SHP77 treated with DMSO at 0.1 percent for 48 hours (cell line): ENCODE measurements around the gene FBP1.

Experiments used
- DNase-seq: peaks from one replicate; lab custom pipeline; 2025; lab: John Stamatoyannopoulos, UW

The FBP1 gene

DNA sequence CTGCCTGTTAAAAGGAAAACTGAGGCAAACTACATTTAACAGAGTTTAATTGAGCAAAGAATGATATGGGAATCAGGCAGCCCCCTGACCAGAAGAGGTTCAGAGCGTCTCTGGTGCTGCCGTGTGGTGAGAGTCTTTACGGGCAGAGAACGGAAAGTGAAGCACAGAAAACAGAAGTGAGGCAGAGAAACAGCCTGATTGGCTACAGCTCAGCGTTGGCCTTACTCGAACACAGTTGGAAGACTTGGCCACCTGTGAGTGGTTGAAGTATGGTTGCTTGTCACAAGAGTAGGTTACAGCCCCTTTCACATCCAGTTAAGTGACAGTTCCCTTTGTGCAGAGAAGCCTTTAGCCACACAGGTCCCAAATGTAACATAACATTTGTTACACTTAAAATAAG lies 16.9 kb upstream of the FBP1 start:
- DNase-seq: no peak

DNA sequence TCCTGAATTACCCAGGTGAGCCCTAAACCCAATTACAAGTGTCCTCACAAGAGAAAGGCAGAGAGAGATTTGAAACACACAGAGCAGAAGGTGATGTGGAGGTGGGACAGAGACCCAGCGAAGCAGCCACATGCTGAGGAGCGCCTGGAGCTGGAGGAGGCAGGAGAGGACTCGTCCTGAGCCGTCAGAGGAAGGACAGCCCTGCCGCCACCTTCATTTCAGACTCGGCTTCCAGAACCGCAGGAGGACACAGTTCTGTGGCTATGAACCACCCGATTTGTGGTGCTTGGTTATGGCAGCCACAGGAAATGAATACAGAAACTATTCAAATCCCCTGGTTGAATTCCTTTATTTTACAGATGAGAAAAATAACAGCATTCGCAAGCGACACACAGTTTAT lies 16.4 kb upstream of the FBP1 start:
- no peak for DNase-seq

DNA sequence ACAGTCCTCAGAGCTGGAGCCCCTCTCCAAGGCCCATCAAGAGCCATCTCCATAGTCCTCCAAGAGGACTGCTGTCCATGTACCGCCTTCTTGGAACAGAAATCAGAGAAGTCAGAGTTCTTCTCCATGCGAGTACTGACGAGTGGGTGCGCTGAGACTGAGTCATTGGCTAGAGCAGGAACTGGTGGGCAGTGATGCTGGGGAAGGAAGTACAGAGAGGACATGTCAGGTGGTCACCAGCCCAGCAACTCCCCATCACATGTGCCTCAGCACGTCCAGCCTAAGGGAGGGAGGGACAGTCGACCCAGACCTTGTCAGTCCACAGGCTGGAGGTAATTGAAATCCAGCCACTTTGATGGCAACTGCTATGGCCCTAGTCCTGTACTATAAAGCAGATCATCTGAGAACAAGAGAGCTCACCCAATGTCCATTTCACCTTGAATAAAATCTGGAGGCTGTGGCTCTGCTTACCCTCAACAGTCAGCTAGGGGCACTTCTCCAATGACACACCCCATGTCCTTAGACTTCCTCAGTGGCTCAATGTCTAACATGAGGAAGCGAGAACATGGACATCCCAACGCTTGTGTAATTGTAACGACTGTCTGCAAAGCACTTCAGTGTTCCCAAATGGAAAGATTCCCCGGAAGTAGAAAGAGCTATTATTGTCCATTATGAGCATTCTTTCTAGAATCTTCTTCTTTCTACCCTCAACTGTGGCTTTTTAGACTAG lies 15.0 kb upstream of the FBP1 start:
- DNase-seq: no peak

DNA sequence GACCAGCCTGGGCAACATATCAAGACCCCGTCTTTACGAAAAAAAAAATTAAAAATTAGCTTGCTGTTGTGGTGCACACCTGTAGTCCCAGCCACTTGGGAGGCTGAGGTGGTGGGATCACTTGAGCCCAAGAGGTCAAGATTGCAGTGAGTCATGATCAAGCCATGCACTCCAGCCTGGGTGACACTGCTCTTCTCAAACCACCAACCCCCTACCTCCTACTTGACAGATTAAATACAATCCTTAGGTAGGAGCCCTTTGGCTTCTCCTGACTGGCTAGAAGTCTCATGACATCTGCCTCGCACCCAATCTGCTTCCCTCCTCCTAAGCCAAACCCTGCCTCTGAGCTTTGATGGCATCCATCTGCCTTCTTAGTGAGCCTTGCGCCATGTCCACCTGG lies 11.6 kb upstream of the FBP1 start:
- no peak for DNase-seq

DNA sequence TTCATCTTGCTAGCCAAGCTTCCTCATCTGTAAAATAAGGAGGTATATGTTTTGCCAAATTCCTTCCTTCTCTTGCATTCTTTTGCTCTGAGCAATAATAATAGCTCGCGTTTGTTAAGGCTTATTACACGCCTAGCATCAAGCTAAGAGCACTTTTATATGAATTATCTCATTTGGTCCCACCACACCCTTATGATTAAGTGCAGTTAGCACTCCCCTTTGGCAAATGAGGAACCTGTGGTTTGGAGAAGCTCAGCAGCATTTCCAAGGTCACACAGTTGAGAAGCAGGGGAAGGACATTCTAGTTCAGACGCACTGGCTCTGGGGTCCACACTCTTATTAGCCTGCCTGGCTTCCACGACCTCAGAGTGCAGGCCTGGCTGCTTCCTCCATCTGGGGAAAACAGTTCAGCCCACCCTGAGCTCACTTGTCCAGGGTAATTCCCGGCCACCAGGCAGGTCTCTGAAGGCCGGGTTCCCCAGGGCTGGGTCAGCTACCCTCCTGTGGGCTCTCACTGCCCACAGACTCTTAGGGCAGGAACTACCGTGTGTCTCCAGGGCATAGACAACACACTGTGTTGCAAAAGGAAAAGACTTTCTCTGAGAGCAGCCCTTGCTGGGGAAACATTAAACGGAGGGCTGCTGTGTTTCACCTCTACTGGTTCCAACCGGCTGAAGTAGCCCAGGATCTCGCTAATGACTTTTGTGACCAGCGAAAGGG lies 9.9 kb upstream of the FBP1 start:
- no peak for DNase-seq

DNA sequence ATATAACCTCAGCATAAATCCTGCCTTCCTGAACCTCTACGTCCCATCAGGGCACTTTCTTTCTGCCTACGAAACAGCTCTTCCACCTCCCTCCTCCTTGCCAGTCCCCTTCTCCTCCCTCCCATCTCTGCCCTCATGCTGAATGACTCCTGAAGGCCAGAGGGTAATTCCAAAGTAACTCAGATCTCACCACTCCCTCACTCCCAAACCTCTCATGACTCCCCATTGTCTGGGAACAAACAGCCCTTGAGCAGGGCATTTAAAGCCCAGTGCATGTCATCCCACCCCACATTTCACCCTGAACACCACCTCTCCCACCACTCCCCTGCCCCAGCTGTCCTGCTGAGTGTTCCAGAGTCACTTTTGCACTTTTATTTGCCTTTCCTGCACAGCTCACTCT lies 8.9 kb upstream of the FBP1 start:
- no peak for DNase-seq

DNA sequence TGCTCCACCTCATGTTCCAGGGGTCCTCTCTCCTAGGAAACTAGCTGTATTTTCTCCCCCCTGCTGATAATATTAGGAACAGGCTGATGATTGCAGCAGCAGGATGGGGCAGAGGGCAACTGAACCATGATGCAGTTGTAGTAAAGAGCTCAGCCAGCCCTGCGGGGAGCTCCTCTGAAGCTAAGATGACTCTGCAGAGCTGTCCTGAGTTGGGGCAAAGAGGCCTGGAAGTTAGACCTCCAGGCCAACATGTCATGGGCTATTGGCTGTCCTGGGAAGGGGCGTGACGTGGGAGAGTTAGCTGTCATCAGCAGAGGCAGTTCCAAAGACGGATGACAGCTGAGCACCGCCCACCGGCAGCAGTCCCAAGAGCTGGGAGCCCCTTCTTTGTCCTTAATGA lies 6.6 kb upstream of the FBP1 start:
- DNase-seq: no peak

DNA sequence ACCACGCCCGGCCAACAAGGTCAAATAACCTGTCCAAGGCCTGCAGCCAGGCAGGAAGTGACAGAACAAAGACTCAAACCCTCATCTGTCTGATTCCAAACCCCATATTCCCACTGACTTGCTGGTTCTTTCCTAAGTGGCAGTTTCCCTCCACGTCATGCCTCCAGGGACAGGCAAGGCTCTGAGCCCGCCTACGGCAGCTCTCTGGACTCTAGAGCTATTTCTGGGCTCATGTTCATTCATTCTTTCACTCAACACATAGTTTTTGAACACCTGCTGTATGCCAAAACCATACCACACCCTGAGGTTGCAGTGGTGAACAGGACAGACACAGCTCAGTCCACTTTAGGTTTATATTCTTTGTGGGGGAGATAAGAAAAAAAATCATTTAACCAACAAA lies 5.2 kb upstream of the FBP1 start:
- DNase-seq: no peak

DNA sequence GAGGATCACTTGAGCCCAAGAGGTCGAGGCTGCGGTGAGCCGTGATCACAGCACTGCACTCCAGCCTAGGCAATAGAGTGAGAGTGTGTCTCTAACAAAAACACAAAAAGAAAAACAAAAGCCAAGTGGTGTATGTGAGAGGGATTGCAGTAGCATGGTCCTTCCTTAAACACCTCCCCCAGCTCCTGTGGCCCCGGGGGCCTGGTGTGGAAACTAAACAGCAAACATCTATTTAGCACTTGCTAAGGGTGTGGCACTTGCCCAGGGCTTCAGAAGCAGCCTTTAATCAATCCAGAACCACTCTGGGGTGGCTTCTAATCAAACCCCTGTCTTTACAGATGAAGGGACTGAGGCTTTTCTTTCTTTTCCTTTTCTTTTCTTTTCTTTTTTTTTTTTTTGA lies 4.4 kb upstream of the FBP1 start:
- DNase-seq: no peak

DNA sequence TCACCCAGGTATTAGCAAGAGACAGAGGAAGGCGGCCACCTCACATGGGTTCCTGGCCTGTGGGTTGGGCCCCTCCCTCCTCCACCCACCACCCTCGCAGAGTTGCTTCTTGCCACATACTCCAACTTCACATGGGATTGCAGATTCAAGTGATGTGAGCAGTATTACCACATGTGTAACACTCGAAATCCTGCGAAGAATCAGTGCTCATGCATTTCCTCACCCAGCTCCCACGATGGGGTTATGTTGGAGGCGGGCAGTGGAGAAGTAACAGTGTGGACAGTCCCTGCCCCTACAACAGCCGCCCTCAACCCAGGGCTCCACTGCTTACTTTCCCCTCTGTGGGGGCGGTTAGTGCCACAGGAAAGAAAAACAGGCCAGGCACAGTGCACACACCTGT lies 3.9 kb upstream of the FBP1 start:
- DNase-seq: no peak

DNA sequence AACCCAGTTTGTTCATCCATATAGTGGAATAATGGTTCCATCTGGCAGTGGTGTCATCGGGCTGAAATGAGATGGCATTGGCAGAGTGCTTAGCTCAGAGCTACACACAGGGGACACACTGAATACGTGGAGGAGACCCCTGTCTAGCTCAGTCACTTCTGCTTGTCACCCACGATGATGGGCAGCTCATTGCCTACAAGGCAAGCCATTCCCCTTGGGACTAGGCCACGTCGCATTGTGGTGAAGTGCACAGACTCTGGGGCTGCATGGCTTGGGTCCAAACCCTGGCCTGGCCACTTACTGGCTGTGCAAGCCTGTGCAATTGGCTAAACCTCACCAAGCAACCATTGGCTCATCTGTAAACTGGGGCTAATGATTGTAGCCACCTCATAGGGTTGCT lies 3.2 kb upstream of the FBP1 start:
- no peak for DNase-seq

DNA sequence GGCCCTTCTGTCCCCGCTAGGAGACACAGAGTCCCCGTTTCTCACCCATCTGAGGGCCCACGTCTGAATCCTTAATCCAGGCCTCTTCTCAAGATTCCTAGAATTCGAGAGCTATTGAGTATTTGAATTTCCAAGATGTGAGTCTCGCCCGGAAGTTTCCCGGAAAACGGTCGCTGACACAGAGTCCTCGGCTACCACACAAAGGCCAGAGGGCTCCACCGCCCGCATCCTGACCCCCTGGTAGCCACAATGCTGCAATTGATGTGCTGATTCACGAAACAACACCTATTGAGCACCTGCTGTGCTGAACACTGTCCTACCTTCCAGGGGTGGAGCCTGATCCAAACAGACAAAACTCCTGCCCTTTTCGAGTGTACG lies 670 bp upstream of the FBP1 start:
- DNase-seq: no peak

DNA sequence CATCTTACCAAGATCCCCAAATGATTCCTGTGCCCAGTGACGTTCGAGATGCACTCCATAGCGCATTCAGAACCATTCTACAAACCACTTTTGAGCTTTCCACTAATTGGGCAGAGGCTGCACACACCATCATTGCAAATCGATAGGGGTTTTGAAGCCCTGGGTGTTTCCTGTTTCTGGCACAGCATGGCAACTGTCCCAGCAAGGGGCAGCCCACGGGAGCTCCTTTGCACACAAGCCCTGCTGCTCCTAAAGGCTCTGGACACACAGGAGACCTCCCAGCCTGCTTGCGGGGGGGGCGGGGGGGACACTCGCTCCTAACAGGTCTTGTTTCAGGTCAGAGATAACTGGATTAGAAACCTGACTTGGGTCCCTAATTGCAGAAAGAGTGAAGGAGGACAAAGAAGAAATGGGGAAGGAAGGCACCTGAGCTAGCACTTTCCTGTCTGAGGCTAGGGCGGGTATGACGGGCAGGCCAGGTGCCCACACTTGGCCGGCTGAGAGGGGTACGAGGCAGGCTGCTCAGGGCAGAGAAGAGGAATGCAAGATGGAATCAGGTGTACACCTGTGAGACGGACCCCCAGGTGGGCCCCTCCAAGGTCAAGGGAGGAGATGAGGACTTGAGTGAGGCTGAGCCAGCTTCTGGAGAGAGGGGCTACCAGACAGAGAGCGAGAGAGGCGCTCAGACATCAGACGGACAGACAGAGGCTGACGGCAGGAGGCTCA lies 820 bp downstream of the FBP1 start:
- no peak for DNase-seq

DNA sequence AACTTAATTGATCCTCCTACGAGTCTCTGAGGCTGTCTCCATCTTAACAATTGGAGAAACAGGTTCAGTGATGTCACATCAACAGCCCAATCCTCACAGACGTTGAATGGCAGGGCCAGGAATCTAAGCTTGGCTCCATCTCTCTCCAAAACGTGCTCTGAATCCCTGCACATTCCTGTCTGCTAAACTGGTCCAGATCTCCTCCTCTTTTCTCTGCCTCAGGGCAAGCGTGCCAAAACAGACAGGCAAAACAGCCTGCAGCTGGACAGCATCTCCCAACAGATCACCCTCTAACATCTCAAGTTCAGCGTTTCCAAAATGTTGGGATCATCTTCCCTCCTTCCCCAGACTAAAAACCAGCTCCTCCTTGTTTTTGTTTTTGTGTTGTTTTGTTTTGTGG lies 6.6 kb downstream of the FBP1 start:
- DNase-seq: no peak

DNA sequence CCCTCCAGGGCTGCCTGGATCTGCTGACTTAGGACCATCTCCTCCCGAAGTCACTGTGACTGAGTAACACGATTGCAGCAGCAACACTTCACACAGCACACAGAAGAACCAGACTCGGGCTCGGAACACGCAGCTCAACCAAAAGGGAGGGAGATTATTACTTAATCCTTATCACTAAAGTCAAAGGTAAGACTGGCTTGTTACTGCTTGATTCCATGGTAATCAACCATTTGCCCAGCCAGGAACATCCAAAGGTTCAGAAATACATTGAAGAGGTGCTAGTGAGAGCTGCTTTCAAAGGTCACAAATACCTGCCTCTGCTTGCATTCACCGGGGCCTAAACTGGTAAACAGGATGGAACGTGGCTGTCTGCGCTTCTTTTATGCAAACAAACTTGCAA lies 7.7 kb downstream of the FBP1 start:
- no peak for DNase-seq

DNA sequence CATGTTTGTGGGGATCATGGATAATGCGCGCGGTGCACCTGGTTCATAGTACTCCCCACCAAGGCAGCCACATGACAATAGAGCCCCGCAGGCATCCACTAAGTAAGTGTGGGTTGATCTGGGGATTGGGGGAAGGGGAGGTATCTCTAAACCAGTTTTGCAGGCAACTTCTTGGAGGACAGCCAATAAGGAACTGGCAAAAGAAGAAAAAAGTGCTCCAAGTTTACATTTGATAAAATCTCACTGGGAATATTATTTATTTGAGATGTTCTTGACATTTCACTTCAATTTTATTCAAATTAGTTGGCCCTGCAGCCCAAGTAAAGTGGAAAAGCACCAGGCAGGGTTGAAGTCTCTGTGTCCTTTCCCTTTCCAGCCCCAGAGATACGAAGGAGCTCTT lies 8.5 kb downstream of the FBP1 start:
- DNase-seq: no peak

DNA sequence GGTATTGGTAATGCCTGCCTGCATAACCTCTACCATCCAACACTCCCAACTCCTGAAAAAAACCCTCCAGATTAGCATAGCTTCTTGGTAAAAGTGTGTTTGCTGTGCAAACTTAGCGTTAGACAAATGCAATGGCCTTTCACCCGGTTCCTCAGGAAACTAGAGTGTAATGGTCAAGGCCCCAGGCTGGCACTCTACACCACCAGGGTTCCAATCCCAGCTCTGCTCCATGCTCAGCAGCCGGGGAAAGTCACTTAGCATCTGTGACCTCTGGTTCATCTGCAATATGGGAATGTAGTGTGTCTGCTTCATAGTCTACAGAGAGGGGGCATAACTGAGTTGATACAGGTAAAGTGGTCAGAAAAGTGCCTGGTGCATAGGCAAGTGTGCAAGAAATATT lies 9.0 kb downstream of the FBP1 start:
- no peak for DNase-seq

DNA sequence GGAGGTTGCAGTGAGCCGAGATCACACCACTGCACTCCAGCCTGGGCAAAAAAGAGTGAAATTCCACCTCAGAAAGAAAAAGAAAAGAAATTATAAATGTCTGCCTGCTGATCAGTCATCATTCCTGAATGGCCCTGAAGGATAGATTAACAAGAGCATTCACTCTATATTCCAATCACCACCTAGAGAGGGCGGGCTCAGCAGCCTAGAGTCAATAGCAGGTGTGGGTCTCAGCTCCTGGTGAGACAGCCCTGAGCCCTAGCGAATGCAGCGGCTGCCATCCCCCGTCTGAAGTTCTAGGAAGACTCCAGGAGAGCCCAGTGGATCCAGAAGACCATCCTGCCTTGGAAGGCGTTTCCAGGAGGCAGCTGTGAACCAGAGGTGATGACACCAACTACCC lies 12.0 kb downstream of the FBP1 start:
- no peak for DNase-seq

DNA sequence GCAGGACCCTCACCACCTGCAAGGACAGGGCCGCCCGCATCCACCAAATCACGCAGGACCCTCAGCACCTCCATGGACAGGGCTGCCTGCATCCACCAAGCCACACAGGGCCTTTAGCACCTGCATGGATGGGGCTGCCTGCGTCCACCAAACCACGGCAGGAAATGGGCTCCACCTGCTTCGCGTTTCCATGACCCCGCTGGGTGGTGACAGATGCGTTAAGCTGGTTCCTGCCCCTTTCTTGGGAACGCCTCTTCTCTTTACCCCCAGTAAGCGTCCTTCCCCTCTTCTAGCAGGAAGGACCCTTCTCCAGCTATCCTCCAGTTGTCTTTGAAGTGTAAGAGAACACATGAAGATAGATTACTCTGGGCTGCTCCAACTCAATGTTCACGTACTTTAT lies 13.5 kb downstream of the FBP1 start:
- DNase-seq: no peak

DNA sequence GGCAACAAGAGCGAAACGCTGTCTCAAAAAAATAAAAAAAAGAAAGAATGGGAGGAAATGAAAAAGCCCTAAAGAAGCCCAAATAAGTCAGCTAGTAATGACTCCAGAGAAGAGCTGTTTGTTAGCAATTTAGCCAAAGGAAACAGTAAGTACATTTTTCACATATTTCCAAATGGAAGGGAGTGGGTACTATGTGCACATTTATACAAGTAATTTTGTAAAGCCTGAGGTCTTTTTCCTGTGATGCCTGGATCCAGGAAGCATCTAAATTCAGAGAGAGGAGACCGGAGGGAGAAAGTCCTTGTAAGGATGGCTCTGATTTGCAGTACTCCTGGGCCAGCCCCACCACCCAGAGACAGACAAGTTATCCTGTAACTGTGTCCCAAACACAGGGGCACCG lies 14.7 kb downstream of the FBP1 start:
- no peak for DNase-seq

DNA sequence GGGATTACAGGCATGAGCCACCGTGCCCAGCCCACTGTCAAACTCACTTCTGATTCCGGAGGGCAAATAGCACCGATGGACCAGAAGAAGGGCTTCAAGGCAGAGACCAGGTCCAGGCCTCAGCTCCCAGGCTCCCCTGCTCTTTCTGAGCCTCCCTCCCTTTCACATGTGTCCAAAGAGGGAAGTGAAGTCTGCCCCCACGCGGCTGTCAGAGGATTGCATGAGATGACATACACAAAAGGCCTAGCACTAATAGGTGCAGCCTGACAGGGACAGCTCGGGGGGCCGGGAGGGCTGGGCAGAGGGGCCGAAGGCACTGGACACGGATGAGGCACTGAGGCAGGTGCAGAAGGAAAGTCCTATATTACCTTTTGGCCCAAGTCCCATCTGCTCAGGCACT lies 16.1 kb downstream of the FBP1 start:
- peak; percentile 14 for DNase-seq

DNA sequence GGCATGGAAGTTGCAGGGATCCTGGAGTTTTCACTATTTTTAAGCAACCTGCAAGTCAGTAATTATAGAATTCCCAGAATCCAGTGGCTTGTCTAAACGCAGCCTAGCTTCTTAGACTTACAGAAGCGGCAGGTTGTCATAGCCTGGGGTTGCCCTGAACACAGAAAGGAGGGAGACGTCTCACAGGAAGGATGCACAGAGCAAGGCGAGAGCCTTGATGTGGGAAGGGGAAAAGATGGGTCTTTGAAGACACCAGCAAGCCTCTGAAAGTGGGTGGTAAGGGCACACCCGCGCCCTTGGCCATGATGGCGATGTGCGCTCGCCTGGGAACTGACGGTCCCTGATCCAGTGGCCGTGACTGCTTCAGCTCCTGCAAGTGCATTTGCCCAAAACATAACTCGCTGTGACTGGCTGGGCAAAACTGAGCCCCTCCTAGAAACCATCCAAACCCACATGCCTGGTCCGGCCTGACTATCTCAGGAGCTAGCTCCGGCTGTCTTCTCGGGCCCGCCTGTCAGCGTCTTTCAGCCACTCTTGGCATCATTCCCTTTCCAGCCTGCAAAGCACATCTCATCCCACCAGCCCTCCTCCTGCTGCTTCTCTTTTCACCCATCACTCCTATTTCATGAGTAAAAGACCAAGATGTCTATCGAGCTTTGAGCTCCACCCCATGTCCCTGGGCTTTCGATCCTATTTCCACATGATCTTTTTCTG lies 17.1 kb downstream of the FBP1 start:
- no peak for DNase-seq

DNA sequence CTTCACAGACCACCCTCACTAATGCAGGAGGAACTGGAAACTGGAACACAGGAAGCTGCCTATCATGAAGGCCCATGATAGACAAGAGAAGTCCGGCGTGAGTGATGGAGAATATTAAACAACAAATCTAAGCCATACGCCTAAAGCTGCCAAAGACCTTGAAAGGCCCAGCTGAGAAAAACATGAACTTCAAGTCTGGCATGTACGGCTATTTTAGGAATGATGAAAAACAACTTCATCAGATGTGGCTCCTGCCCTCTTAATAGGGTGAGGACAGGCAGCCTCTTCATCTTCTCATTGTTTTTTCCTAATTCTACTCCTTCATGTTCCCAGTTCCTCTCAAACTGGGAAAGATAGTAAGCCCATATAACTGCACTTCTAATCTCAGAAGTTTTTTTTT lies 20.3 kb downstream of the FBP1 start:
- DNase-seq: no peak
